NT2/D1 (cell line): ENCODE results near the gene PRKCH.

Source experiments
- SUZ12 ChIP-seq: IDR thresholded peaks from 2 replicates; pipeline ENCODE4 v1.6.1; 2011; ENCODE audit not compliant: insufficient read length, insufficient read depth; ENCODE audit errors: extremely low read depth
- YY1 ChIP-seq: IDR thresholded peaks from 2 replicates; pipeline ENCODE4 v1.6.1; 2011; ENCODE audit not compliant: insufficient read length, insufficient read depth
- ZNF274 ChIP-seq: IDR thresholded peaks from 2 replicates; pipeline ENCODE4 v1.6.1; 2011; ENCODE audit warnings: mild to moderate bottlenecking, low read depth, low read length

DNA sequence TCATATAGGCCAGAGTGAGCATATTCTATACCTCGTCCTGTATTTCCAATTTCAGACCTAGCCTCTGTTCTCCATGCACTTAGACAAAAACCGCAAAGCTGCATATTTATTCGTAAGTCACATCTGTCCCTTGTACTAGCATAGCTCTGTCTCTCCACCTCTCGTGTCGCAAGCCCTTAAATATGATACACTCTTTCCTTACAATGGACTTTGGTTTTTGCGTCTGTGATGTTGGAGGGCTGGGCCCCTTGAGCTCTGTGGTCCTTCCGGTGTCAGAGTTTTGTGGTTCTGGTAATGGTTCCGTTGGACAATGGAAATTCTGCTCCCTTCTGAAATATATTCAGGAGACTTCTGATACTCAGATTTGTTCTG, 11.3 kb downstream of the PRKCH start:
- TF ChIP-seq YY1 (no peak), ZNF274 (no peak), SUZ12 (no peak)
